HG02938 (cell line): ENCODE measurements around the gene PDZD8.

Source experiments
- ATAC-seq: cut with Tn5 transposase; IDR thresholded peaks from one replicate; pipeline ENCODE4 v1.9.1; 2021; ENCODE audit warnings: mild to moderate bottlenecking, moderate library complexity; ENCODE audit not compliant: unreplicated experiment

Gene PDZD8

GRCh38 chr10:117391436-117392205 is 16.4 kb upstream of the PDZD8 start:
- ATAC-seq = no peak

- ATAC-seq = no peak
Observed at GRCh38 chr10:117390420-117390819, 15.2 kb upstream of the PDZD8 start.

DNA sequence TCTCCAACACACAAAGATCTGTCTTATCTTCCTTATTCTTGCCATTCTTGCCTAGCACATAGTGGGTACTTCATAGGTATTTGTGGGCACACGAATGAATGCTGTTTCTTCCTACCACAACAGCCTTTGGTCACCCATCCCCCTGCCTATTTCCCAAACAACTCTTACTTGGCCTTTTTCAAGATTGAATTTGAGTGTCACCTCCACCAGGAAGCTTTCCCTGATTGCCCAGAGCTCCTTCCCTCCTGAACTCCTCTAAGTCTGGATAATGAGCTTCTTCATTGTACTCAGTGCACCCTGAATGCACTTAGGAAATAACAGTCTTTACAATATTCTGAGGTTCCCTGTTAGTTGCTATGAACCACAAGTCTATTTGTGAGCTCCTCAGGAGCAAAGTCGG is 11.6 kb upstream of the PDZD8 start:
- ATAC-seq = no peak

- no peak for ATAC-seq
Observed at GRCh38 chr10:117382861-117383260, 7.6 kb upstream of the PDZD8 start.

DNA sequence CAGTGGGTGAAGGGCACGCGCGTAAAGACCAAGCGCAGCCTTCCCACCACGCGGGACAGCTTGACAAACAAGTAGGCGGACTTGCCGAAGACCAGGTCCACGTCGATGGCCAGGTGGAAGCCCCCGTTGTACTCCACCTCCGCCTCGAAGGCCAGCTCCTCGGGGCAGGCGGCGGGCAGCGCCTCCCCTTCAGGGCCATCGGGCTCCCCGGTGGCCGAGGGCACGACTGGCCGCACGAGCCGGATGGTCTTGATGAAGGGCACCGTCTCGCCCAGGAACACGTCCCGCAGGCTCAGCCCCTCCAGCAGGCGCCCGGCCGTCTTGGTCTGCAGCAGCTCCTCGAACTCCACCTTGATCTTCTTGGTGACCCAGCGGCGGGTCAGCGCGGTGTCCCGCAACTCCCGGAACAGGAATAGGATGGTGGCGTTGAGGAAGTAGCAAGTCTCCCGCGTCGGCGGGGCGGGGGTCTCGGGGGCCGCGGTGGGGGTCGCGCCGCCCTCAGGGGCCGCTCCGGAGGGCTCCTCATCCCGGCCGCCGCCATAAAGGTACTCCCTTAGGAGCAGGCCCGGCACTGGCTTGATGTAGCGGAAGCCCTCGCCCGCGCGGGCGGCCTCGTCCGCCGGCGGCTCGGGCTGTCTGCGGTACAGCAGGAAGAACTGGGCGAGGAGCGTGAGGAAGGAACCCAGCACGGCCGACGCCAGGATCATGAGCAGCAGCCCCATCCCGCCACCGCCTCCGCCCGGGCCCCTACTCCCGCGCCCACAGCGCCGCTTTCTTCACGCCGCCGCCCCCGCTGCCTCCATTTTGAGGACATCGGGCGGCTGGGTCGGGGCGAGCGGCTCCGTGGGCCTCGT is 507 bp downstream of the PDZD8 start:
- ATAC-seq = peak; percentile 29

- ATAC-seq = no peak
Observed at GRCh38 chr10:117373823-117374505, 1.3 kb downstream of the PDZD8 start.

DNA sequence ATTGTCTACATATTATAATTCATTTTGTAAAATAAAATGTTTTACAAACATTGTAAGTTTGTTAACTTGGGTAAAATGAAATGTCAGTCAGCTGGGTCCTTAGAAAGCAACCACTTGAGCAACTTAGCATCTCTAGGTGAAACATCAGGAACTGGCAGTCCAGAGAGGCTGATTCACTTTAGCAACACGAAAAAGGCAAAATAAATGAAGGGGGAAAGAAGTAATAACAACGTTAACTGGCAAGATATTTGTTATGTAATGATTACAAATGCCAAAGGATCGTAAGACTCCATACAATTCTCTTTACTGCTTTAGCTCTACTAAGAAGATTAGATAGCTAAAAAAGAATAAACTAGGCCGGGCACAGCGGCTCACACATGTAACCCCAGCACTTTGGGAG is 5.0 kb downstream of the PDZD8 start:
- ATAC-seq = no peak

DNA sequence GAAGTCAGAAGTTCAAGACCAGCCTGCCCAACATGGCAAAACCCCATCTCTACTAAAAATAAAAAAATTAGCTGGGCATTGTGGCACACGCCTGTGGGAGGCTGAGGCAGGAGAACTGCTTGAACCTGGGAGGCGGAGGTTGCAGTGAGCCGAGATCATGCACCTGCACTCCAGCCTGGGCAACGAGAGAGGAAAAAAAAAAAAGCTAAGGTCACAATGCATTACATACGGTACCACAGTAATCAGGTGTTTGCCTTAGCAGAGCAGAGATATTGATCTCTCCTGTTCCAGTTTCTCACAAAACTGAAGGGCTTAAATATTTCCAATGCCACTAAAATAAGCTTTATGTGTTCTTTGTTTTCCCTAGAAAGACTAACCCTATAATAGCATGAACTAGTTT is 7.5 kb downstream of the PDZD8 start:
- ATAC-seq = no peak

DNA sequence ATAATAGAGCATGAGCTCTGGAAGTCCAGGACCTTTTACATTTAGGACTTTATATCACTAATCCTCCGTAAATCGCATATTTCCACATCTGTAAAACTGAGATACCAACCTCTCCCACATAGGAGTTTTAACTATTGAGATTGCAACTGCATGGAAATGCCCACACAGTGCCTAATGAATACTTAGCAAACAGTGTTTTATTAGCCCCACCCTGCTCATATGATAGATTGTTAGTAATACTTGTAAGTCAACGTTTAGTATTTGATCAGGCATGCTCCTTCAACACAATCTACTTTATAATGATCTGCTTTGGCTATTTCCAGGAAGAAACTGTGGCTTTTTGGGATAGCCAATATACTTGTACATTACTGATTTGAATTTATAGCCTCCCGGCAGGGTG is 8.5 kb downstream of the PDZD8 start:
- ATAC-seq = no peak

DNA sequence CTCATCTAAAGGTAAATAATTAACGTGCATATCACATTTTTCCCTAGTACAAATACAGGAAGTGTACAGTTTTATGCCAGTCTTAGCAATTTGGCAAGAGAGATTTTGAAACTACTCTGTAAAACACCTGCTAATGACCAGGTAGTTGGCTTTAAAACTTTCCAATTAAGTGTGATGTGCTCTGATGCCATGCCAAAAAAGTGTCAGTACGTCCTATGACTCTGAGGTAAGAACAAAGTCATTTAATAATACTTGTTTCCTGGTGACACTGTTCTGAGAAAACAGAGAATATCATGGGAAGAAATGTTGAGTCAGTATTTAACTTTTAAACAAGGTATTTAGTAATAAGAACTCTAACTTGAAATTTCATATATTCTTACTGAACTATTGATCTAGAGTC is 9.6 kb downstream of the PDZD8 start:
- ATAC-seq = peak; percentile 33

DNA sequence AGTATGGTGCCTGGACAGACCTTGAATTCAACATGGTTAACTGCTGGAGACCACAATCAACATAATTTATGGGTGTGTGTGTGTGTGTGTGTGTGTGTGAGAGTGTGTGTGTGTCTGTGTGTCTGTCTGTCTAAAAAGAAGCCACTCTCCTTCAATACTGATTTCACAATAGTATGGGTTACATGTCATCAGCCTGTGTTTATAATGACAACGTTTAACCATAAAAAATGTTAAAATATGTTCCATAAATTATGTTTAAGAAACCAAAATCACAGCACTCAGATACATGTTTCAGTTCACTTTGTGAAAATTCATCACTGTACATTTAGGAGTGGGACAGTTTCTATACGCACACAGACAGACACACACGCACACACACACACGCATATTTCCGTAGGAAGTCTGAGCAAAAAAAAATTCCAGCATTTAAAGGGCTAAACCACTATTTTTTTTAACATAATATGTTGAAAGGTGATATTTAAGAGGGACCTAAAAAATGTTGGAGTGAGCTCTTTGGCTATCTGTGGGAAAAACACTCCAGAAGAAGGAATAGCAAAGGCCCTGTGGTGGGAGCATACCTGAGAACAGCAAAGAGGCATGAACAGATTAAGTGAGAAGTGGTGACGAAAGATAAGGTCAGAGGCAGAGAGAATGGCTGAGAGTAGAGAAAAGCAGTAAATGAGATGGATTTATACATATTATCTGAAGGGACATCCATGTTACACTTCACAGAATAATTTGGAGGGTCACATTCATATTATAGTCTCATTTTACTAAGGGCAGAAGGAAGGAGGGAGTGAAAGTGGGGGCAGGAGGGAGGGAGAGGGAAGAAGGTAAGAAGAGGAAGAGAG is 10.9 kb downstream of the PDZD8 start:
- no peak for ATAC-seq

DNA sequence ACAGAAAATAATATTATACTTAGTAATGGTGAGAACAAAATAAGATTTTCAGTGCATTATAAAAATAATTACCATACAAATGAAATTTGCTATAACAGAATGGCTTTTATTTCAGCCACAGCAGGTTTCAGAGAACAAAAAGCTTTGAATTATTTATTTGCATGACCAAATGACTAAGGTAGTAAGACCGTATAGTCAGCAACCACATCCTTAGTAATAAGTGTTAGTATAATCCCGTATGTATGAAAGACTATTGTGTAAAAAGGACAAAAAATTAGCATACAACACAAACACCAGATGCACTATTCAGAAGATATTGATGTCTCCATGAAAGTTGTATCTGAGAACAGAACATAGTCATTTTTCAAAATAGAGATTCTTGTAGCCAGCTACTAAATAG is 12.2 kb downstream of the PDZD8 start:
- ATAC-seq = peak; percentile 58

- no peak for ATAC-seq
Observed at GRCh38 chr10:117362313-117362712, 12.9 kb downstream of the PDZD8 start.

DNA sequence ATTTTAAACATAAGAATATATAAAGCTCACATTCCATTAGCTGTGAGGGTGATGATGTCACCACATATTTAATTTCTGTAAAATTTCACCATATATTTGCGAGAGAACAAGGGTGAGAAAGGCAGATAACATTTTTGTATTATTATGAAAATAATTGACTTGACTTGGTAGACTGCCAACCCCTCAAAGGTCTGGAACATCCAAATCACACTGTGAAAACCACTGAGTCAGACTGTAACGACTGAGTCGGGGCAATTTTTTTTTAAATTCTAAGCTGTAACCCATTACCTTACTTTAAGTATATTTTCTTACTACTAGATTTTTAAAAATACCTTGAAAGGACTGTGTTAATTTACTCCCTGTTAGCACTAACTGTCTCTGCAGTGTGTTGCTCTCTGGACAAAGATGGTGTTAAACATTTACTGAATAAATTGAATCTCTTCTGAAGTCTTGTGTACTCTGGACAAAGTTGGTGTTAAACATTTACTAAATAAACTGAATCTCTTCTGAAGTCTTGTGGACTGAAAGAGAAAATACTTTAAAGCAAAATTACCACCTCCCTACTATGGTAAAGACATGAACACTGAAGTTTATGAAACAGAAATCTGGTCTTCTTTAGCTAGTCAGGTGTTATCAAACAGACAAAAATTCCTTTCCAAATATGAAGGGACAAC is 14.1 kb downstream of the PDZD8 start:
- peak; percentile 49 for ATAC-seq

GRCh38 chr10:117360016-117360415 is 15.2 kb downstream of the PDZD8 start:
- ATAC-seq = no peak

DNA sequence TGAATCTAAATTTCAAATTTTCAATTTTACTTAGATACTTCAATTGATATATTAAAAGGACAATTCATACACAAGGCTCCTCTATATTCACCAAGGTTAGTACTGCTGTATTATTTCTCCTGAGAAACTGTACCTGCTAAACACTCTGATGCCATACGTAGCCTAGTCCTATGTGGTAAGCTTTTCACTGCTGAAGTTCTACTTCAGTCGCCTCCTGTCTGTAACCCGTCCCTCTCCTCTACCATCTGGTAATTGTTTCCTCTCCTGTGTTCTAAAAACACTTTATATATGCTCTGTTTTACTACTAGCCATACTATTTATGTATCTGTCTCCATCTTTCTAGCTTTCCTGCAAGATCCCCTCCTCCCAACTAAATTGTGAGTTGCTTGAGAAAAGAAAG is 20.2 kb downstream of the PDZD8 start:
- no peak for ATAC-seq

DNA sequence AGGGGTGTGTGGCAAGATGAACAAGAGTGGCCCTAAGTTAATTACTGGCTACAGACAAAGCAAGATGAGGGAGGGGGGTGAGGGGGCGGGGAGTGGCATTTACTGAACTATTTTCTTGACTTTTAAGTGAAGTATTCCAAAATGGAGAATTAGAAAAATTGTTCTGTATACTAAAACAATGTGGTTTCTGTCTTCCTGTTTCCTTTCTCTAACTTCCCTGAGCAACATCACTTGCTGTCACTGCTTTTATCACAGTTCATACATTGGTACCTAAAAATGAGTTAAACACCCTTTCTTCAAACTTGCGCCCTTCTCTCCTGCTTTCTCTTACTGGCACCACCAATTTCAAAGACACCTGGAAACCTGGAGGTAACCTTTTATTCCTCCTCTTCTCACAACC is 21.6 kb downstream of the PDZD8 start:
- no peak for ATAC-seq

GRCh38 chr10:117352724-117353123 is 22.5 kb downstream of the PDZD8 start:
- ATAC-seq = no peak

DNA sequence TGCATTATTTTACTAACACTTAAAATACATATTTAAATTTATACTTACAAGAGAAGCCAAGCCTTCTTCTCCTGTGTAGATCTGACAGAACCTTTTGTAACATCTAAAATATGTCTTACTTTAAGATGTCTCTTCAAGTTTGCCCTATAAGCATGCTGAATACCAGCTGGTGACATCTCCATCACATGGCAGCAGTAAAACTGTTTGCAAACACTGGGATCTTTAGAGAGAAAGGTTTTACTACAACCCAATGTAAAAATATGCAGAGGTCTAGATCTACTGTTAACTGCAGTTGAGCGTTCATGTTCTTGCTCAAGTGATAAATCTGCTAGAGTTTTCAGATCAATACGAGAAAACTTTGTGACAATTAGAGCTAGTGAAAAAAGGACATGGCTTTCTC is 23.2 kb downstream of the PDZD8 start:
- no peak for ATAC-seq

- ATAC-seq = no peak
Observed at GRCh38 chr10:117351558-117351957, 23.7 kb downstream of the PDZD8 start.
